ENCODE measurements around the gene TNFAIP3.
A peak's percentile ranks its signal among the peaks of the same experiment; 100 is the strongest.

Gene TNFAIP3

DNA sequence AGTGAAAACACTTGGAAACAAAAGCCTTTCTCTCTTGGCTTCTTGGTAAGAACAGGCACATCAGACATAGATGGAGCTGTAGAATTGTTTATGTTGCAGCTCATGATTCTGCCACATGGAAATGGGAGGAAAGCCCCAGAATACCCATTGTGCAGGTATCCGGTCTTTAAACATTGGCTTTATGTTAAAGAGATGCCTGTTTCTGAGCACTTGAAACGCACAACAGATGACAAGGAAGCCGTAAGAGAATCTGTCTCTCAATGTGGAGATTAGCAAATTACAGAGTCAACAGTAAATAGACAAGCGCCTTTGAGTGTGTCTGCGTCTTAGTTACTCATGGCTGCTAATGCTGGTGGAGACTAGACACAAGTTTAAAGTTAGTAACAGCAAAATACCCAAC lies 10.5 kb downstream of the TNFAIP3 start:
- no peak overlapping the region for H3K4me3 ChIP-seq (ENCODE audit: low read length)
- H4K20me1 ChIP-seq (ENCODE audit: insufficient read depth, low read length): peaks cover 90% of the 10 kb centered on the region
- peaks cover 92% of the 10 kb centered on the region for H3K79me2 ChIP-seq (ENCODE audit: low read length)
- no peak overlapping the region for H3K9ac ChIP-seq (ENCODE audit: low read length)
- H3K27me3 ChIP-seq (ENCODE audit: low read depth, low read length): no peaks in the 10 kb centered on the region
- H3K9me3 ChIP-seq (ENCODE audit: insufficient read depth, low read length): no peaks in the 10 kb centered on the region
- no peak overlapping the region for H3K4me2 ChIP-seq (ENCODE audit: low read length)
- TF ChIP-seq CTCF (IDR thresholded peaks at IDR 0.05; ENCODE audit: low read depth, low read length) (no peak), EZH2phosphoT487 (IDR thresholded peaks at IDR 0.05; ENCODE audit: low read depth) (no peak)
- peaks cover 44% of the 10 kb centered on the region for H3K4me1 ChIP-seq (ENCODE audit: low read length)
- H2AFZ ChIP-seq (ENCODE audit: low read depth, low read length): no peak overlapping the region
- peaks cover 94% of the 10 kb centered on the region for H3K36me3 ChIP-seq (replicated peaks; ENCODE audit: low read depth, low read length)
- H3K27ac ChIP-seq (ENCODE audit: low read length): peak overlapping the region; percentile 52

- peaks cover 88% of the 10 kb centered on the region for H3K79me2 ChIP-seq (ENCODE audit: low read length)
- H3K4me3 ChIP-seq (ENCODE audit: low read length): no peak overlapping the region
- no peak overlapping the region for H2AFZ ChIP-seq (ENCODE audit: low read depth, low read length)
- H3K27ac ChIP-seq (ENCODE audit: low read length): peak overlapping the region; percentile 52
- H3K27me3 ChIP-seq (ENCODE audit: low read depth, low read length): no peaks in the 10 kb centered on the region
- H3K36me3 ChIP-seq (replicated peaks; ENCODE audit: low read depth, low read length): peaks cover 92% of the 10 kb centered on the region
- no peaks in the 10 kb centered on the region for H3K9me3 ChIP-seq (ENCODE audit: insufficient read depth, low read length)
- H3K4me2 ChIP-seq (ENCODE audit: low read length): no peak overlapping the region
- TF ChIP-seq EZH2phosphoT487 (IDR thresholded peaks at IDR 0.05; ENCODE audit: low read depth) (no peak), CTCF (IDR thresholded peaks at IDR 0.05; ENCODE audit: low read depth, low read length) (no peak)
- peaks cover 44% of the 10 kb centered on the region for H3K4me1 ChIP-seq (ENCODE audit: low read length)
- H4K20me1 ChIP-seq (ENCODE audit: insufficient read depth, low read length): peaks cover 93% of the 10 kb centered on the region
- no peak overlapping the region for H3K9ac ChIP-seq (ENCODE audit: low read length)
Observed at GRCh38 chr6:137878029-137878428, 11.0 kb downstream of the TNFAIP3 start.

DNA sequence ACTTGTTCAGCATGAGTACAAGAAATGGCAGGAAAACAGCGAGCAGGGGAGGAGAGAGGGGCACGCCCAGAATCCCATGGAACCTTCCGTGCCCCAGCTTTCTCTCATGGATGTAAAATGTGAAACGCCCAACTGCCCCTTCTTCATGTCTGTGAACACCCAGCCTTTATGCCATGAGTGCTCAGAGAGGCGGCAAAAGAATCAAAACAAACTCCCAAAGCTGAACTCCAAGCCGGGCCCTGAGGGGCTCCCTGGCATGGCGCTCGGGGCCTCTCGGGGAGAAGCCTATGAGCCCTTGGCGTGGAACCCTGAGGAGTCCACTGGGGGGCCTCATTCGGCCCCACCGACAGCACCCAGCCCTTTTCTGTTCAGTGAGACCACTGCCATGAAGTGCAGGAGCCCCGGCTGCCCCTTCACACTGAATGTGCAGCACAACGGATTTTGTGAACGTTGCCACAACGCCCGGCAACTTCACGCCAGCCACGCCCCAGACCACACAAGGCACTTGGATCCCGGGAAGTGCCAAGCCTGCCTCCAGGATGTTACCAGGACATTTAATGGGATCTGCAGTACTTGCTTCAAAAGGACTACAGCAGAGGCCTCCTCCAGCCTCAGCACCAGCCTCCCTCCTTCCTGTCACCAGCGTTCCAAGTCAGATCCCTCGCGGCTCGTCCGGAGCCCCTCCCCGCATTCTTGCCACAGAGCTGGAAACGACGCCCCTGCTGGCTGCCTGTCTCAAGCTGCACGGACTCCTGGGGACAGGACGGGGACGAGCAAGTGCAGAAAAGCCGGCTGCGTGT lies 11.6 kb downstream of the TNFAIP3 start:
- no peak overlapping the region for H2AFZ ChIP-seq (ENCODE audit: low read depth, low read length)
- H3K4me1 ChIP-seq (ENCODE audit: low read length): peaks cover 43% of the 10 kb centered on the region

More for the DNA sequence above, 11.6 kb downstream of the TNFAIP3 start:
- H3K9ac ChIP-seq (ENCODE audit: low read length): no peak overlapping the region
- H3K79me2 ChIP-seq (ENCODE audit: low read length): peaks cover 81% of the 10 kb centered on the region
- peak overlapping the region; percentile 52 for H3K27ac ChIP-seq (ENCODE audit: low read length)
- H4K20me1 ChIP-seq (ENCODE audit: insufficient read depth, low read length): peaks cover 96% of the 10 kb centered on the region
- H3K27me3 ChIP-seq (ENCODE audit: low read depth, low read length): no peaks in the 10 kb centered on the region
- no peaks in the 10 kb centered on the region for H3K9me3 ChIP-seq (ENCODE audit: insufficient read depth, low read length)
- no peak overlapping the region for H3K4me2 ChIP-seq (ENCODE audit: low read length)
- H3K4me3 ChIP-seq (ENCODE audit: low read length): no peak overlapping the region
- TF ChIP-seq EZH2phosphoT487 (IDR thresholded peaks at IDR 0.05; ENCODE audit: low read depth): no peak
- no peak for TF ChIP-seq CTCF (IDR thresholded peaks at IDR 0.05; ENCODE audit: low read depth, low read length)
- peaks cover 93% of the 10 kb centered on the region for H3K36me3 ChIP-seq (replicated peaks; ENCODE audit: low read depth, low read length)
